GM18511 (cell line): Measurements from ENCODE around the gene VPS54.

ENCODE experiments used
- ATAC-seq: cut with Tn5 transposase; IDR thresholded peaks from one replicate; pipeline ENCODE4 v1.9.1; 2021; ENCODE audit warnings: mild to moderate bottlenecking, moderate library complexity; ENCODE audit not compliant: unreplicated experiment

The VPS54 gene

GRCh38 chr2:64024259-64024949 is 5.2 kb upstream of the VPS54 start:
- no peak for ATAC-seq

- no peak for ATAC-seq
These were observed 4.4 kb upstream of the VPS54 start for GRCh38 chr2:64023485-64024258.

- no peak for ATAC-seq
These were observed 2.4 kb upstream of the VPS54 start for GRCh38 chr2:64021578-64021977.

- ATAC-seq = no peak
These were observed 824 bp upstream of the VPS54 start for GRCh38 chr2:64019975-64020528.

GRCh38 chr2:64018701-64019082 is 536 bp downstream of the VPS54 start:
- ATAC-seq = no peak

GRCh38 chr2:64017811-64018700 is 1.2 kb downstream of the VPS54 start:
- ATAC-seq = no peak

- no peak for ATAC-seq
These were observed 3.3 kb downstream of the VPS54 start for GRCh38 chr2:64015898-64016297.

- ATAC-seq = no peak
These were observed 3.8 kb downstream of the VPS54 start for GRCh38 chr2:64015391-64015790.

- ATAC-seq = no peak
These were observed 4.6 kb downstream of the VPS54 start for GRCh38 chr2:64014628-64015027.

- ATAC-seq = no peak
These were observed 6.2 kb downstream of the VPS54 start for GRCh38 chr2:64013053-64013452.

- no peak for ATAC-seq
These were observed 7.1 kb downstream of the VPS54 start for GRCh38 chr2:64012115-64012514.

GRCh38 chr2:64008434-64009009 is 10.7 kb downstream of the VPS54 start:
- no peak for ATAC-seq

GRCh38 chr2:64007924-64008323 is 11.3 kb downstream of the VPS54 start:
- ATAC-seq = no peak

- no peak for ATAC-seq
These were observed 13.4 kb downstream of the VPS54 start for GRCh38 chr2:64005707-64006356.

- ATAC-seq = no peak
These were observed 16.0 kb downstream of the VPS54 start for GRCh38 chr2:64003239-64003638.

GRCh38 chr2:64001382-64002101 is 17.7 kb downstream of the VPS54 start:
- ATAC-seq = no peak

- ATAC-seq = no peak
These were observed 18.4 kb downstream of the VPS54 start for GRCh38 chr2:64000630-64001381.

- ATAC-seq = no peak
These were observed 20.2 kb downstream of the VPS54 start for GRCh38 chr2:63999049-63999448.
